Endodermal cell (in vitro differentiated cells): ENCODE results near the gene UBE2E1. TPM values are rescaled to one million over a fixed set of nuclear protein-coding genes. Genes with fewer than 3 reads are reported as not detected.

ENCODE experiments used
- DNase-seq: peaks from one replicate; pipeline ENCODE4 v3.0.0-alpha.2; 2017
- H3K27ac ChIP-seq: 2 replicates; pipeline ENCODE4 v1.5.1; 2013; ENCODE audit warnings: mild to moderate bottlenecking, low read depth, low read length, moderate library complexity
- H3K27me3 ChIP-seq: 2 replicates; pipeline ENCODE4 v1.6.1; 2013; ENCODE audit warnings: mild to moderate bottlenecking, low read length, moderate library complexity; ENCODE audit not compliant: insufficient read depth, control insufficient read depth, poor library complexity, severe bottlenecking
- H3K36me3 ChIP-seq: 2 replicates; pipeline ENCODE4 v1.7.0; 2013; ENCODE audit warnings: mild to moderate bottlenecking, low read length, moderate library complexity; ENCODE audit not compliant: control insufficient read depth, insufficient read depth
- H3K4me1 ChIP-seq: one replicate; pipeline ENCODE4 v1.7.0; 2013; ENCODE audit warnings: low read length; ENCODE audit not compliant: control insufficient read depth, insufficient read depth
- H3K4me3 ChIP-seq: 2 replicates; pipeline ENCODE4 v1.5.1; 2013; ENCODE audit warnings: mild to moderate bottlenecking, low read length, moderate library complexity
- H3K9ac ChIP-seq: 2 replicates; pipeline ENCODE4 v1.6.1; 2013; ENCODE audit warnings: mild to moderate bottlenecking, low read length, moderate library complexity; ENCODE audit not compliant: poor library complexity, severe bottlenecking; ENCODE audit errors: extremely low read depth
- H3K9me3 ChIP-seq: 2 replicates; pipeline ENCODE4 v1.6.1; 2013; ENCODE audit warnings: mild to moderate bottlenecking, low read length, moderate library complexity; ENCODE audit not compliant: control insufficient read depth
- H3K27ac Mint-ChIP-seq: 2 replicates; pipeline ENCODE4 v1.8.0; 2020; ENCODE audit warnings: mixed read lengths
- H3K27me3 Mint-ChIP-seq: 2 replicates; pipeline ENCODE4 v1.8.0; 2021; ENCODE audit warnings: mild to moderate bottlenecking, mixed read lengths; ENCODE audit not compliant: insufficient read depth
- H3K36me3 Mint-ChIP-seq: 2 replicates; pipeline ENCODE4 v1.8.0; 2020; ENCODE audit warnings: low read depth, mixed read lengths
- H3K4me1 Mint-ChIP-seq: 2 replicates; pipeline ENCODE4 v1.8.0; 2020; ENCODE audit warnings: mixed read lengths
- H3K4me3 Mint-ChIP-seq: 2 replicates; pipeline ENCODE4 v1.8.0; 2020; ENCODE audit warnings: mild to moderate bottlenecking, moderate library complexity, mixed read lengths
- H3K9me3 Mint-ChIP-seq: 2 replicates; pipeline ENCODE4 v1.8.0; 2020; ENCODE audit warnings: mild to moderate bottlenecking, mixed read lengths
- CTCF ChIP-seq: fragments of 200-600 bp; sonication (generic); conservative IDR thresholded peaks from 2 replicates; pipeline ENCODE4 v1.5.0; 2021; ENCODE audit warnings: antibody characterized with exemption, mild to moderate bottlenecking
- WGBS, 2 experiments: methylation state at CpG; one replicate each; pipeline versions ENCODE4 v1.1.5 to v1.1.7; 2013; ENCODE audit warnings: missing lambda C conversion rate in 2 of 2, mixed read lengths in 1 of 2; ENCODE audit not compliant: insufficient coverage in 1 of 2, insufficient read length in 1 of 2; 5-methylcytosine and 5-hydroxymethylcytosine counted together
- total RNA-seq, 2 donors: library from RNA; stranded (reverse); fragmentation: NEBNext Ultra II Directional in 1 of 2; extraction: Animal tissue kit (Norgen Biotek cat#: 25700) in 1 of 2; gene quantifications; 2 replicates in 1 of 2; 3 replicates in 1 of 2; pipeline ENCODE4 v1.2.1, GENCODE V29; 2021

UBE2E1 gene
- total RNA-seq, 2 donors from 2014 or later, result 112 to 120 TPM

- Mint-ChIP-seq H3K36me3 (no peaks in the 10 kb centered on the region), H3K27me3 (no peaks in the 10 kb centered on the region), H3K4me1 (peaks cover 2% of the 10 kb centered on the region), H3K9me3 (no peaks in the 10 kb centered on the region), H3K27ac (no peak overlapping the region), H3K4me3 (no peak overlapping the region)
- no peak for TF ChIP-seq CTCF
- no peaks in the 10 kb centered on the region for H3K36me3 ChIP-seq
- H3K4me3 ChIP-seq, result no peak overlapping the region
- WGBS, 2 experiments, result 40 to 71% methylated on average over 1 of the region's 1 CpG
- H3K4me1 ChIP-seq, result no peaks in the 10 kb centered on the region
- H3K9ac ChIP-seq, result no peak overlapping the region
- DNase-seq, result peak; percentile 5
- no peaks in the 10 kb centered on the region for H3K9me3 ChIP-seq
- no peak overlapping the region for H3K27ac ChIP-seq
- H3K27me3 ChIP-seq, result no peaks in the 10 kb centered on the region
Measured at GRCh38 chr3:23781051-23781450, 24.7 kb upstream of the UBE2E1 start.

GRCh38 chr3:23781871-23782270, 23.9 kb upstream of the UBE2E1 start:
- Histone ChIP-seq H3K9me3 (no peaks in the 10 kb centered on the region), H3K4me3 (no peak overlapping the region), H3K9ac (no peak overlapping the region), H3K36me3 (no peaks in the 10 kb centered on the region), H3K27me3 (no peaks in the 10 kb centered on the region), H3K4me1 (no peaks in the 10 kb centered on the region), H3K27ac (no peak overlapping the region)
- no peaks in the 10 kb centered on the region for H3K27me3 Mint-ChIP-seq
- peak; percentile 6 for DNase-seq
- WGBS, 2 experiments, result 89% methylated on average over 1 of the region's 1 CpG; no CpG with 5 or more reads in 1 of the 2 experiments
- no peaks in the 10 kb centered on the region for H3K9me3 Mint-ChIP-seq
- no peak for TF ChIP-seq CTCF
- H3K4me1 Mint-ChIP-seq, result peaks cover 2% of the 10 kb centered on the region
- H3K27ac Mint-ChIP-seq, result no peak overlapping the region
- no peak overlapping the region for H3K4me3 Mint-ChIP-seq
- H3K36me3 Mint-ChIP-seq, result no peaks in the 10 kb centered on the region

- Histone ChIP-seq H3K27ac (no peak overlapping the region), H3K4me1 (no peaks in the 10 kb centered on the region), H3K9ac (no peak overlapping the region), H3K9me3 (no peaks in the 10 kb centered on the region), H3K4me3 (no peak overlapping the region), H3K27me3 (no peaks in the 10 kb centered on the region), H3K36me3 (no peaks in the 10 kb centered on the region)
- H3K9me3 Mint-ChIP-seq, result no peaks in the 10 kb centered on the region
- no peak overlapping the region for H3K4me3 Mint-ChIP-seq
- no peak for TF ChIP-seq CTCF
- H3K27ac Mint-ChIP-seq, result no peak overlapping the region
- peak; percentile 8 for DNase-seq
- WGBS, 2 experiments, result 80% methylated on average over 6 of the region's 6 CpGs; no CpG with 5 or more reads in 1 of the 2 experiments
- H3K36me3 Mint-ChIP-seq, result no peaks in the 10 kb centered on the region
- no peaks in the 10 kb centered on the region for H3K4me1 Mint-ChIP-seq
- H3K27me3 Mint-ChIP-seq, result no peaks in the 10 kb centered on the region
Measured at GRCh38 chr3:23785097-23785645, 20.6 kb upstream of the UBE2E1 start.
